GM08714 (cell line): Measurements from ENCODE around the gene SNX21.
"Not testable (repeated sequence)": the region's sequence is repeated elsewhere in the genome, so short reads cannot be mapped to it uniquely, and the experiment has no call there.

Experiments
- H3K4me3 ChIP-seq: fragments of 200-500 bp; sonication (Bioruptor generic); 2 replicates; pipeline ENCODE4 v1.5.1; 2014; ENCODE audit warnings: mild to moderate bottlenecking, low read length, inconsistent platforms
- ZNF274 ChIP-seq: IDR thresholded peaks from 2 replicates; pipeline ENCODE4 v1.6.1; 2012; ENCODE audit warnings: mild to moderate bottlenecking, low read depth, low read length

The SNX21 gene

GRCh38 chr20:45833030-45833882 lies at the start of gene SNX21:
TSS of gene SNX21 (plus strand) at chr20:45833799. CDS start at chr20:45833920, 121 bp downstream.
- no peak for TF ChIP-seq ZNF274
- peak within 1 kb of the TSS; percentile 65; the same call in 1 of the 2 replicates for H3K4me3 ChIP-seq

- H3K4me3 ChIP-seq = no peak overlapping the region
- TF ChIP-seq ZNF274 = no peak
These were observed 45.2 kb upstream of the SNX21 start for GRCh38 chr20:45788351-45788750.

GRCh38 chr20:45792317-45793118 lies 41.1 kb upstream of the SNX21 start:
- peak overlapping the region; percentile 86 for H3K4me3 ChIP-seq
- no peak for TF ChIP-seq ZNF274

GRCh38 chr20:45796337-45797065 lies 37.1 kb upstream of the SNX21 start:
- TF ChIP-seq ZNF274 = no peak
- no peak overlapping the region for H3K4me3 ChIP-seq

GRCh38 chr20:45797510-45797909 lies 36.1 kb upstream of the SNX21 start:
- H3K4me3 ChIP-seq = not testable (repeated sequence)

GRCh38 chr20:45797955-45798354 lies 35.6 kb upstream of the SNX21 start:
- H3K4me3 ChIP-seq = not testable (repeated sequence)

GRCh38 chr20:45798935-45799642 lies 34.5 kb upstream of the SNX21 start:
- no peak overlapping the region for H3K4me3 ChIP-seq
- no peak for TF ChIP-seq ZNF274

GRCh38 chr20:45801851-45802250 lies 31.7 kb upstream of the SNX21 start:
- no peak overlapping the region for H3K4me3 ChIP-seq
- TF ChIP-seq ZNF274 = no peak

GRCh38 chr20:45810191-45810970 lies 23.2 kb upstream of the SNX21 start:
- no peak overlapping the region for H3K4me3 ChIP-seq
- no peak for TF ChIP-seq ZNF274

- TF ChIP-seq ZNF274 = no peak
- H3K4me3 ChIP-seq = peak within 1 kb of the TSS; percentile 84
These were observed 21.2 kb upstream of the SNX21 start, which contains the start of gene UBE2C for GRCh38 chr20:45812157-45813005. TSS of gene UBE2C (plus strand) at chr20:45812644. CDS start at chr20:45812696, 52 bp downstream.

GRCh38 chr20:45813006-45813340 lies 20.6 kb upstream of the SNX21 start:
- no peak for TF ChIP-seq ZNF274
- H3K4me3 ChIP-seq = peak overlapping the region; percentile 84

GRCh38 chr20:45813489-45813888 lies 20.1 kb upstream of the SNX21 start:
- peak overlapping the region; percentile 84 for H3K4me3 ChIP-seq
- no peak for TF ChIP-seq ZNF274
